ENCODE results near the gene PHACTR1.

PHACTR1 gene

GRCh38 chr6:13007744-13008143, 291.2 kb downstream of the PHACTR1 start:
- no peaks in the 10 kb centered on the region for H3K36me3 ChIP-seq (ENCODE audit: control insufficient read depth, insufficient read depth, low read length)
- H3K4me1 ChIP-seq (ENCODE audit: control insufficient read depth, insufficient read depth, low read length) = no peaks in the 10 kb centered on the region
- H3K27ac ChIP-seq (ENCODE audit: insufficient read depth, low read depth, low read length, poor library complexity, severe bottlenecking) = no peak overlapping the region
- 89 to 100% methylated on average over 1 of the region's 1 CpG for WGBS, 2 experiments
- no peaks in the 10 kb centered on the region for H3K9me3 ChIP-seq (ENCODE audit: control insufficient read depth, low read length)
- peaks cover 25% of the 10 kb centered on the region for H3K27me3 ChIP-seq (ENCODE audit: control insufficient read depth, insufficient read depth, low read length, poor library complexity, severe bottlenecking)
- H3K4me3 ChIP-seq (ENCODE audit: insufficient read depth, low read depth, low read length) = no peak overlapping the region

- Histone ChIP-seq H3K27ac (ENCODE audit: insufficient read depth, low read depth, low read length, poor library complexity, severe bottlenecking) (no peak overlapping the region), H3K36me3 (ENCODE audit: control insufficient read depth, insufficient read depth, low read length) (no peaks in the 10 kb centered on the region), H3K4me1 (ENCODE audit: control insufficient read depth, insufficient read depth, low read length) (peaks cover 6% of the 10 kb centered on the region), H3K4me3 (ENCODE audit: insufficient read depth, low read depth, low read length) (no peak overlapping the region), H3K9me3 (ENCODE audit: control insufficient read depth, low read length) (no peaks in the 10 kb centered on the region), H3K27me3 (ENCODE audit: control insufficient read depth, insufficient read depth, low read length, poor library complexity, severe bottlenecking) (peaks cover 37% of the 10 kb centered on the region)
- 88 to 90% methylated on average over 3 of the region's 3 CpGs for WGBS, 2 experiments
Measured at GRCh38 chr6:13009031-13009430, 292.5 kb downstream of the PHACTR1 start.

GRCh38 chr6:13009461-13009860, 292.9 kb downstream of the PHACTR1 start:
- Histone ChIP-seq H3K4me1 (ENCODE audit: control insufficient read depth, insufficient read depth, low read length) (peaks cover 6% of the 10 kb centered on the region), H3K27me3 (ENCODE audit: control insufficient read depth, insufficient read depth, low read length, poor library complexity, severe bottlenecking) (peaks cover 42% of the 10 kb centered on the region), H3K27ac (ENCODE audit: insufficient read depth, low read depth, low read length, poor library complexity, severe bottlenecking) (no peak overlapping the region), H3K9me3 (ENCODE audit: control insufficient read depth, low read length) (no peaks in the 10 kb centered on the region), H3K36me3 (ENCODE audit: control insufficient read depth, insufficient read depth, low read length) (no peaks in the 10 kb centered on the region), H3K4me3 (ENCODE audit: insufficient read depth, low read depth, low read length) (no peak overlapping the region)
- 94 to 98% methylated on average over 1 to 2 of the region's 2 CpGs for WGBS, 2 experiments

DNA sequence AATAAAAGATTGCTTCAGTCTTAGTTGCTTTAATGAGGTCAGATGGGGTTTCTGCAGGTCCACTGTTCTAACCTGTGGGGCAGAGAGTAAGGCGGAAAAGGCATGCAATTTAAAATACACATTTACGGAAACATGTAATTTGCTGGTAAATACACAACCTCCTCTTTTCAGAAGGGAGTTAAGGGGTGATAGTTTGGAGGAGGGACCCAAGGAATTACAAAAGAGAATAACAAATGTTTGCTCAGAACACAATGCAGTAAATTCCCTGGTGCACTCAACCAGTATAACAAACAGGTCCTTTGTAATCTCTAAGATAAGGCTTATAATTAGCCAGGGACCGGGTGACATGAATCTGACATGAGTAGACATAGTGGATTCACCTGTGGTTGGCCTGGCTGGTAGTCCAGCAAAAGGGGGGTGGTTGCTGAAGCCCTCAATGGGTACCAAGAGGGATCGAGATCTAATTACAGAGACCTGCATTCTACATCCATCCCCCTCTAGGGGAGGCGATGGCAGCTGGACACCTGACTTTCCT, 295.1 kb downstream of the PHACTR1 start:
- Histone ChIP-seq H3K36me3 (ENCODE audit: control insufficient read depth, insufficient read depth, low read length) (no peaks in the 10 kb centered on the region), H3K4me1 (ENCODE audit: control insufficient read depth, insufficient read depth, low read length) (peaks cover 9% of the 10 kb centered on the region), H3K27me3 (ENCODE audit: control insufficient read depth, insufficient read depth, low read length, poor library complexity, severe bottlenecking) (peaks cover 61% of the 10 kb centered on the region), H3K27ac (ENCODE audit: insufficient read depth, low read depth, low read length, poor library complexity, severe bottlenecking) (no peak overlapping the region), H3K9me3 (ENCODE audit: control insufficient read depth, low read length) (no peaks in the 10 kb centered on the region), H3K4me3 (ENCODE audit: insufficient read depth, low read depth, low read length) (no peak overlapping the region)
- 78% methylated on average over 3 to 5 of the region's 5 CpGs for WGBS, 2 experiments

GRCh38 chr6:13012296-13012695, 295.7 kb downstream of the PHACTR1 start:
- H3K4me3 ChIP-seq (ENCODE audit: insufficient read depth, low read depth, low read length) = no peak overlapping the region
- H3K9me3 ChIP-seq (ENCODE audit: control insufficient read depth, low read length) = no peaks in the 10 kb centered on the region
- no peak overlapping the region for H3K27ac ChIP-seq (ENCODE audit: insufficient read depth, low read depth, low read length, poor library complexity, severe bottlenecking)
- H3K27me3 ChIP-seq (ENCODE audit: control insufficient read depth, insufficient read depth, low read length, poor library complexity, severe bottlenecking) = peaks cover 61% of the 10 kb centered on the region
- no peaks in the 10 kb centered on the region for H3K36me3 ChIP-seq (ENCODE audit: control insufficient read depth, insufficient read depth, low read length)
- H3K4me1 ChIP-seq (ENCODE audit: control insufficient read depth, insufficient read depth, low read length) = peaks cover 9% of the 10 kb centered on the region
- 81 to 91% methylated on average over 1 of the region's 1 CpG for WGBS, 2 experiments

- H3K27ac ChIP-seq (ENCODE audit: insufficient read depth, low read depth, low read length, poor library complexity, severe bottlenecking) = no peak overlapping the region
- H3K9me3 ChIP-seq (ENCODE audit: control insufficient read depth, low read length) = no peaks in the 10 kb centered on the region
- 7% methylated on average over 21 of the region's 21 CpGs for WGBS, 2 experiments
- H3K27me3 ChIP-seq (ENCODE audit: control insufficient read depth, insufficient read depth, low read length, poor library complexity, severe bottlenecking) = peaks cover 61% of the 10 kb centered on the region
- H3K36me3 ChIP-seq (ENCODE audit: control insufficient read depth, insufficient read depth, low read length) = no peaks in the 10 kb centered on the region
- H3K4me1 ChIP-seq (ENCODE audit: control insufficient read depth, insufficient read depth, low read length) = peaks cover 9% of the 10 kb centered on the region
- H3K4me3 ChIP-seq (ENCODE audit: insufficient read depth, low read depth, low read length) = peak overlapping the region; percentile 50
Measured at GRCh38 chr6:13012977-13013680, 296.6 kb downstream of the PHACTR1 start.

DNA sequence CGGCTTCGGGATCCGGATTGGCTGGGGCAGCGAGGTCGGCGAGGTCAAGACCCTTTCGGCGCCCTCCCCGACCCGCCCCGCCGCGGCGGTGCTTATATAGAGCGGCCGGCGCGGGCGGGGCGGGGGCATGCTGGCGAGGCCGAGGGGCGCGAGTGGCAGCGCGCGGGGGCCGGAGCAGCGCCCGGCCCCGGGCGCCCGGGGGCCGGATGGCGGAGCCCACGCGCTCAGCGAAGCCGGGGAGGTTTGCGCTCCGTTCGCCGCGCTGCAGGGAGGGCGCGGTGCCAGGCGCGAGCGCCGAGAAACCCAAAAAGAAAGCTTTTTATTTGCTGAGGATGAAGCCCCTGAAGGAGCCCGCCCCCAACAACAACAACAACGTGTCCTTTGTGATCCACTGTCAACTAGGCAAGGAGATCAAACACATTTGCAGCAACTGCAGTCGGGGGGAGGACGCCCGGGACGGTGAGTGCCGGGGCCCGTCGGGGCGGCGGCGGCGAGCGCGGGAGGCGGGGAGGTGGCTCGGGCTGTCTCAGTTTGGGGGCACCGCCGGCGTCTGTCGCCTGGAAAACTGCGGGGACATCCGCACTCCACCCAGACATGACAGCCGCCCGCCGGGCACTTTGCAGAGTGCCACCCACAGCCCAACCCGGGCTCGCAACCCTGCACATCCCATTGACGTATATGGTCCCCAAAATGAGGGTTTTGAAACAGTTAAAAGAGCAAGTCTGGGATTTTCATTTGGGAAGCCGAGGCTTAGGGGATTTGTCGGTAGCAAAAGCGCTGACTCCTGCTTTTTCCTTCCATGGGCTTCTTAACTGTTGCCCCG, 297.3 kb downstream of the PHACTR1 start:
- H3K9me3 ChIP-seq (ENCODE audit: control insufficient read depth, low read length) = no peaks in the 10 kb centered on the region
- H3K4me3 ChIP-seq (ENCODE audit: insufficient read depth, low read depth, low read length) = peak overlapping the region; percentile 50
- 0 to 1% methylated on average over 83 of the region's 83 CpGs for WGBS, 2 experiments
- H3K27me3 ChIP-seq (ENCODE audit: control insufficient read depth, insufficient read depth, low read length, poor library complexity, severe bottlenecking) = peaks cover 61% of the 10 kb centered on the region
- no peaks in the 10 kb centered on the region for H3K36me3 ChIP-seq (ENCODE audit: control insufficient read depth, insufficient read depth, low read length)
- H3K4me1 ChIP-seq (ENCODE audit: control insufficient read depth, insufficient read depth, low read length) = peaks cover 9% of the 10 kb centered on the region
- H3K27ac ChIP-seq (ENCODE audit: insufficient read depth, low read depth, low read length, poor library complexity, severe bottlenecking) = no peak overlapping the region

- Histone ChIP-seq H3K4me3 (ENCODE audit: insufficient read depth, low read depth, low read length) (peak overlapping the region; percentile 50), H3K27ac (ENCODE audit: insufficient read depth, low read depth, low read length, poor library complexity, severe bottlenecking) (no peak overlapping the region), H3K27me3 (ENCODE audit: control insufficient read depth, insufficient read depth, low read length, poor library complexity, severe bottlenecking) (peaks cover 61% of the 10 kb centered on the region), H3K4me1 (ENCODE audit: control insufficient read depth, insufficient read depth, low read length) (peaks cover 9% of the 10 kb centered on the region), H3K36me3 (ENCODE audit: control insufficient read depth, insufficient read depth, low read length) (no peaks in the 10 kb centered on the region), H3K9me3 (ENCODE audit: control insufficient read depth, low read length) (no peaks in the 10 kb centered on the region)
- WGBS, 2 experiments = 12% methylated on average over 40 of the region's 40 CpGs
Measured at GRCh38 chr6:13014504-13015378, 298.2 kb downstream of the PHACTR1 start.

DNA sequence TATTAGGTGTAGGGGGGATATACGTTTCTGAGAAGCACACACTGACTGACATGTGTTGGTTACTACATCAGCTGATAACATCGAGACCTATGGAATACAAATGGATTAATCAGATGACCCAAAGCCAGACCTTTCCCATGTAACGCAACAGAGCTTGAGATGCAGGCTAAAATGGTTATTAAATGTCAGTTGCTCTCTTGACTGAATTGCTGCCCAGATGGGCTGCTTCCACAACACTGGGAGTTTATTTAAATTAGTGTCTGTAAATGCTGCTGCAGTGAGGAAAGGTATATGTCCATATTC, 298.8 kb downstream of the PHACTR1 start:
- no peaks in the 10 kb centered on the region for H3K9me3 ChIP-seq (ENCODE audit: control insufficient read depth, low read length)
- H3K27me3 ChIP-seq (ENCODE audit: control insufficient read depth, insufficient read depth, low read length, poor library complexity, severe bottlenecking) = peaks cover 60% of the 10 kb centered on the region
- no peak overlapping the region for H3K4me3 ChIP-seq (ENCODE audit: insufficient read depth, low read depth, low read length)
- no peaks in the 10 kb centered on the region for H3K36me3 ChIP-seq (ENCODE audit: control insufficient read depth, insufficient read depth, low read length)
- H3K27ac ChIP-seq (ENCODE audit: insufficient read depth, low read depth, low read length, poor library complexity, severe bottlenecking) = no peak overlapping the region
- 82 to 83% methylated on average over 3 of the region's 3 CpGs for WGBS, 2 experiments
- peaks cover 9% of the 10 kb centered on the region for H3K4me1 ChIP-seq (ENCODE audit: control insufficient read depth, insufficient read depth, low read length)

- no peak overlapping the region for H3K27ac ChIP-seq (ENCODE audit: insufficient read depth, low read depth, low read length, poor library complexity, severe bottlenecking)
- H3K4me3 ChIP-seq (ENCODE audit: insufficient read depth, low read depth, low read length) = no peak overlapping the region
- H3K9me3 ChIP-seq (ENCODE audit: control insufficient read depth, low read length) = no peaks in the 10 kb centered on the region
- no peaks in the 10 kb centered on the region for H3K4me1 ChIP-seq (ENCODE audit: control insufficient read depth, insufficient read depth, low read length)
- no peaks in the 10 kb centered on the region for H3K36me3 ChIP-seq (ENCODE audit: control insufficient read depth, insufficient read depth, low read length)
- H3K27me3 ChIP-seq (ENCODE audit: control insufficient read depth, insufficient read depth, low read length, poor library complexity, severe bottlenecking) = no peaks in the 10 kb centered on the region
- WGBS, 2 experiments = 89 to 98% methylated on average over 2 of the region's 2 CpGs
Measured at GRCh38 chr6:13024616-13025015, 308.0 kb downstream of the PHACTR1 start.
